Right kidney (tissue), 1 donor: ENCODE results near the gene EFNA1.
A peak's percentile ranks its signal among the peaks of the same experiment; 100 is the strongest.
"Not testable (repeated sequence)": the region's sequence is repeated elsewhere in the genome, so short reads cannot be mapped to it uniquely, and the experiment has no call there.

Source experiments
- DNase-seq: peaks from one replicate; pipeline ENCODE4 v3.0.0-alpha.2; 2016

Gene EFNA1

GRCh38 chr1:155141749-155142148 lies 14.1 kb downstream of the EFNA1 start:
- no peak for DNase-seq

- no peak for DNase-seq
Measured at GRCh38 chr1:155145491-155145890, 17.8 kb downstream of the EFNA1 start.

GRCh38 chr1:155155996-155156643 lies 28.4 kb downstream of the EFNA1 start:
- DNase-seq, result not testable (repeated sequence)

- DNase-seq, result no peak
Measured at GRCh38 chr1:155158991-155159390, 31.3 kb downstream of the EFNA1 start.

- DNase-seq, result no peak
Measured at GRCh38 chr1:155160128-155160527, 32.5 kb downstream of the EFNA1 start.

- not testable (repeated sequence) for DNase-seq
Measured at GRCh38 chr1:155162631-155163030, 35.0 kb downstream of the EFNA1 start.

GRCh38 chr1:155163785-155164184 lies 36.1 kb downstream of the EFNA1 start:
- DNase-seq, result not testable (repeated sequence)

- DNase-seq, result not testable (repeated sequence)
Measured at GRCh38 chr1:155164625-155165024, 36.9 kb downstream of the EFNA1 start.

GRCh38 chr1:155166051-155166470 lies 38.4 kb downstream of the EFNA1 start:
- DNase-seq, result peak; percentile 54

GRCh38 chr1:155166471-155167165 lies 38.9 kb downstream of the EFNA1 start:
- DNase-seq, result no peak

GRCh38 chr1:155167166-155168104 lies 39.8 kb downstream of the EFNA1 start:
- peak; percentile 83 for DNase-seq

- not testable (repeated sequence) for DNase-seq
Measured at GRCh38 chr1:155168105-155168445, 40.4 kb downstream of the EFNA1 start.

GRCh38 chr1:155168456-155169210 lies 41.0 kb downstream of the EFNA1 start:
- no peak for DNase-seq

GRCh38 chr1:155169541-155169940 lies 41.9 kb downstream of the EFNA1 start:
- no peak for DNase-seq

GRCh38 chr1:155170101-155170785 lies 42.6 kb downstream of the EFNA1 start:
- no peak for DNase-seq

- DNase-seq, result no peak
Measured at GRCh38 chr1:155170806-155171205, 43.1 kb downstream of the EFNA1 start.

- no peak for DNase-seq
Measured at GRCh38 chr1:155171836-155172731, 44.4 kb downstream of the EFNA1 start.

GRCh38 chr1:155172732-155173477 lies 45.2 kb downstream of the EFNA1 start, which contains the start of gene KRTCAP2:
TSS of gene KRTCAP2 (minus strand) at chr1:155173304. CDS start at chr1:155173224, 80 bp downstream.
- DNase-seq, result peak; percentile 87

- peak; percentile 56 for DNase-seq
Measured at GRCh38 chr1:155173478-155174323, 46.0 kb downstream of the EFNA1 start, which contains the start of gene TRIM46. TSS of gene TRIM46 (plus strand) at chr1:155173849. CDS start at chr1:155173967, 118 bp downstream.
